Anterior cingulate cortex (tissue), 58 donors: ENCODE data around the gene SEZ6L.

Experiments used
- DNase-seq, 58 donors: peaks; one replicate each; lab custom pipeline; 2025; lab: John Stamatoyannopoulos, UW

SEZ6L gene

DNA sequence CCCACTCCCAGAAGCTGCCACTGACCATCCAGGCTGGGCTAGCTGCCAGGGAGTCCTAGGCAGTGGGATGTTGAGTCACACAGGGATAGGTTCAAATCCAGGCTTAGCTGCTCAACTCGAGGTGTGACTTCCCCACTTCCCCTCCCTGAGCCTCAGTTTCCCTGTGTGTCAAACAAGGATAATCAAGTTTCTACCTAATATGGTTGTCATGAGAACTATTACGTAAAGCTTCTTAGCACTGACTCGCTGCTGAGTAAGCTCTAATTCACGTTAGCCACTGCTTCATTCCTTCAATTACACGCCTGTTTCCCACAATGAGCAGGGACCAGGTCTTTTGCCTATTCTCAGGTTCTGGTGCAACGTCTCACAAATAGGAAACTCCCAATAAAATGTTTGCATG, 67.7 kb downstream of the SEZ6L start:
- no peak for DNase-seq

- no peak for DNase-seq
These were observed 69.3 kb downstream of the SEZ6L start for GRCh38 chr22:26238596-26238995.

DNA sequence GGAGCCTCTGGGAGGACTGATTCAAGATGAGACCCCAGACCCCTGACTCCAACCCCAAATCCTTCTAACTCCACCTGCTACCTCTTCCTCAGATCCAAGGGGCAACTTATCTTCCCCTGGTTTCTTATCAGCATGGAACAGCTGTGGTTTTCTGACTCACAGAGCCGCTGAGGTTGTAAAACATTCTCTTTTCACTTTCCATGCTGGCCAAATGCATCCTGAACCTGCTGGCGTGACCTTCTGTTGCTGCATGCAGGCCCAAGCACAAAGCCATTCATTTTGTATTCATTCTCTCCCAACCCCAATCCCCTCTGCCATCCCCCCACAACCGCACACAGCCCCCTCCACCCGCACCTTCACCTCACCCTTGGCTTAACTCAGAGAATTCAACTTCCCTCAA, 70.3 kb downstream of the SEZ6L start:
- DNase-seq, result no peak

DNA sequence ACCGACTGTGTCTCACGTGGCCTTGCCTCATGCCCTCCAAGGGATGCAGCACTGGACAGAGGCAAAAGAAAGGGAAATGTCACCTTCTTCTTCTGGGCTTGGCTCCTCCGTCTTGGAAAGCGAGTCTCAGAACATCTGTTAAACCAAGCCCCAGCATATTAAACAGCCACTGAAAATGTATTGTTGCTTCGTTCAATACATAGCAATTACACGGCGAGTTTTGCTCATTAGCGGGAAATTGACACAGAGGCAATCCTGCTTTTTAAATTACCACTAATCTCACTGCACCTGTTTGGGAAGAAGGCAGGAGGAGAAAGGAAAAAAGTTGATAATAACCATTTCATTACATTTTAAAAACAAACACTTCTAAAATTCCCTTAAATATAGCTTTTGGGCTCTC, 72.1 kb downstream of the SEZ6L start:
- no peak for DNase-seq

DNA sequence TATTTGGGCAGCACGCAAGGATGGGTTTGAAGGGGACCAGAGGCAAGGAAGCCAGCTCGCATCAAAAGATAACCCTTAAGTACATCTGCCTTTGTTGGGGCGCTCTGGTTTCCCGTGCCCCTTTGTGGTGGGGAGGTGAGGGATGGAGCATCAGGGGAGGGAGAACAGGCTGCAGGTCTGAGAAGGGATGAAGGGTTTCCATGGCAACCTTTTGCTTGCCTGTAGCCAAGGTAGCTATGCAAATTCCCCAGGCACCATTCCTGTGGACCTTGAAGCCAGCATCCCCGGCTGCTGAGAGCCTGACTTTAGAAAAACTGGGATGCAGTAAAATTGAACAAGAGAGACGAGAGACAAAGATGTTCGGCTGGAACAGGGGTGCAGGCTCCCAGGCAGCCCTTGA, 75.7 kb downstream of the SEZ6L start:
- no peak for DNase-seq

DNA sequence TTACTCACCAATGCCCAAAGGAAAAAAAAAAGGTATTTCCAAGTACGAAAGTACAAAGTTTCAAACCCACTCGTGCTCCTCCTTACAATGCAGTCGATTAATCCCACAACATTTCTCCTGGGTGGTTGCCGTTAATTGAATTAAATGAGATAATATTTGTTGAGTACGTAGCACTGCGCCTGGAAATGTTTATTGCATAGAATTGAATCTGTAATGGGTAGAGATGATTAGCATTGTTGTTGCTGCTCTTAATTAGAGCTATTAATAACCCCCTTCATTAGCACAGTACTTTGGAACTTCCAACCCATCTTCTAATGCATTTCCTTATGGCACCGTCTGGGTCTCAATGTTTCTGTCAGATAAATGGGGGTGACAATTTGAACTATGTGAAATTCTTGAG, 77.3 kb downstream of the SEZ6L start:
- no peak for DNase-seq

DNA sequence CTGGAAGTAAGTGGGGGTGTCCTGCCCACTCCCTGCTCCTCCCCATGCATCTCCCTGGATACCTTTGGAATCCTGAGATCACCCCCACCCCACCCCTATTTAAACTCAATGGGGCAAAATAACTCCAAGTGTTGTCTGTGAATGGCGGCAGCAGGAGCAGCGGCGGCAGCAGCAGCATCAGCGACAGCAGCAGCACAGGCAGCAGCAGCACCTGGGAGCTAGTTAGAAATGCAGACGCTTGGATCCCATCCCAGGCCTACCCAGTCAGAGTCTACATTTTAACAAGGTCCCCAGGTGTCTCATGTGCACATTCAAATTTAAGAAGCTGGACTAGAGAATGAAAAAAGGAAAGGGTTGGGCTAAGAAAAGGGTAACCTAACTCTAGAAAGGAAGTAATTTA, 82.6 kb downstream of the SEZ6L start:
- no peak for DNase-seq

- no peak for DNase-seq
These were observed 90.2 kb downstream of the SEZ6L start for GRCh38 chr22:26259510-26259909.

DNA sequence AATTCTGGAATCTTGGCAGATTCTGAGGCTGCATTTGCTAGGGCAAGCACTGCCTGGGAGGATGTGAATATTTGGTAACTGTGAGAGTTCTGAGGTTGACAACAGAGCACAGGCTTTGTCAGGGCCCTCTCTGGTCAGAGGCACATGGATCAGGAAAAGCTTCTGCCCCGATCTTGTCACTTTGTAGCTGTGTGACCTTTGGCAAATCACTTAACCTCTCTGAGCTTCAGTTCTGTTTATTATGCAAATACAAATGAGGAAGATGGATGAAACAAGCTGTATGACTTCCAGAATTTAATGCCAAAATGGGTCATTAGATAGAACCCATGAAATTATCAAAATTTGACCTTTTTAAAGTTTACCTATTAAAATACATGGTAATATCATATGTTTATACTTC, 94.9 kb downstream of the SEZ6L start:
- DNase-seq, result no peak

- DNase-seq, result no peak
These were observed 96.0 kb downstream of the SEZ6L start for GRCh38 chr22:26265281-26265680.

GRCh38 chr22:26265909-26266308, 96.6 kb downstream of the SEZ6L start:
- DNase-seq, result no peak

GRCh38 chr22:26267856-26268255, 98.6 kb downstream of the SEZ6L start:
- peak in 1 of 58 donors; percentile 15 for DNase-seq

DNA sequence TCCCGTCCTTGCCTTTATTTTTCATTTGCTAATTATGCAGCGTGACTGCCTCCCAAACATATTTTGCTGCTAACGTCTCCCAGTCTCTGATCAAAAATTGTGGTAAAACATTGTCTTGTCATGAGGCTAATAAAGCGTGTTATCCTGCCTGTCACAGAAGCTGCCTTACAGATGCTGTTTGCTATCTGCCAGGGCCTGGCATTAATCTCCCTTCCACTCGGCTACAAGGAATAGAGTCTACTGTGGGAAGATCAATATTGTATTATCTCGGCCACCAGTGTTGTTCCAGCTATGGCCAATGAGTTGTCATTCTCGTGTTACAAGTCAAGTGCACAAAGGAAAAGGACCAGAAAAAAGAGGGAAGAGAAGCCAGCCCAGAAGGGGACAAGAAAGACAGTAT, 100.3 kb downstream of the SEZ6L start:
- DNase-seq, result no peak

DNA sequence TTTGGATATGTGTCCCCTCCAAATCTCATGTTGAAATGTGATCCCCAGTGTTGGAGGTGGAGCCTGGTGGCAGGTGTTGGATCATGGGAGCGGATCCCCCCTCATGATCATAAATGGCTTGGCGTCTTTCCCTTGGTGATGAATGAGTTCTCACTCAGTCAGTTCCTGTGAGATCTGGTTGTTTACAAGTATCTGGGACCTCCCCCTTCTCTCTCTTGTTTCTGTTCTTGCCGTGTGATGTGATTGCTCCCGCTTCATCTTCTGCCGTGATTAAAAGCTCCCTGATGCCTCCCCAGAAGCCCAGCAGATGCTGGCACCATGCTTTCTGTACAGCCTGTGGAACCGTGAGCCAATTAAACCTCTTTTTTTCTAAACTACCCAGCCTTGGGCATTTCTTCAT, 102.2 kb downstream of the SEZ6L start:
- no peak for DNase-seq

DNA sequence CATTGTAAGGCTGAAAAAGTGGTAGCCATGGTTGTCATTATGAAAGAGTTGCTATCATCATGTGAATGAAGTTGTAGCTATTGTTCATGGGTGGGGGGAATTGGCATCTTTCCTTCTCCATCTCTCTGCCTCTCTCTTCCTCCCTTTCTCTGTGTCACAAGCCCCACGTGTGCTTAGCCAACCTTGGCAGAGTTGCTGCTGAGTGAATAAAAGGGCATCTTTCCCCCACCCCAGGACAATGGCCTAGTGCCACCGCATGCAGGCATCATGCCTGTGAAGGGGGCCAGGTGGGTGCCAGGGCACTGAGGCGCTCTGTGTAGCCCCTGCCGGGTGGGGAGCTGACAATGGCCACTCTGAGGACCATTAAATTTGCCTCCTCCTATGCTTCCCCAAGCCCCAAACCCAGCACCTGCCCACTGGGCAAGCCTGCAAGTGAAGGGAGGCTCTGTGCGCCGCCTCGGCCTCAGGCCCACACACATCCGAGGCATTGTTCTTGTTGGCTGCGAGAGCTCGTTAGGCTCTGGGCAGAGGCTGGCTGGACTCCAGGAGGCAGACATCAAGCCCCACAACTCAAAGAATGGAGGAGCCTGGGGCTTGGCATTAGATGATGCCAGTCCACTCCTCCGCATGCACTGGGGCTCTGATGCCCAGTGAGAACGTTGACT, 103.9 kb downstream of the SEZ6L start:
- peak in 57 of 58 donors; percentile 9 to 94 (median 78) for DNase-seq

GRCh38 chr22:26276529-26277160, 107.4 kb downstream of the SEZ6L start:
- peak in 28 of 58 donors; percentile 1 to 66 (median 14) for DNase-seq

DNA sequence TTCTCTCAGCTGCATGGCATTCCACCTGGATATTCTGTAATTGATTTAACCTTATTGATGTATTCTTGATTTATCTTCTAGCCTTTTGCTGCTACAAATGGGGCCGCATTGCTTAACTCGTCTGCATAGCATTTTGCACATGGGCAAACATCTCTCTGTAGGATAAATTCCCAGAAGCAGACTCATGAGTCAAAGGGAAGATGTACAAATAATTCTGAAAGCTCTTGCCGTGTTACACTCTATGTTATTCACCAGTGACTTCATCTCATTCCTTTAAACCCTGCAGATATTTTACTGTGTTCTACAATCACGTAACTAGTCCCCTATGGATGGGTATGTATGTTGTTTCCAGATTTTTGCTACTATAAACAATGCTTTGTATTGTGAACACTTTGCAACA, 112.7 kb downstream of the SEZ6L start:
- no peak for DNase-seq

DNA sequence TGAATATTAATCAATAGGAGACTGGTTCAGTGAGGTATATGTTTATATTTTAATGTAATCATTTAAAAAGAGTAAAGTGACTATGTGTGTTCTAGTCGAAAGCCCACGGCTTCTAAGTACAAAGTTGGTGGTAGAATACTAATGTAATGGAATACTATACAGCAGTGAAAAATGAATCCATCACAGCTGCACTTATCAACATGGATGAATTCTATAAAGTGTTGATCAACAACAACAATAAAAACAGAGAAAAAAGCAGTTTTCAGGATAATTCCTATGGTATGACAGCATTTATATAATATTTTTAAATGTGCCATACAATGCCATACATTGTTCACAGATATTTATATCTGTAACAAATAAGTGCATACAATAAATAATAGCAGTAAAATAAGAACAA, 114.1 kb downstream of the SEZ6L start:
- no peak for DNase-seq

- no peak for DNase-seq
These were observed 116.4 kb downstream of the SEZ6L start for GRCh38 chr22:26285632-26286031.

GRCh38 chr22:26286091-26286820, 117.0 kb downstream of the SEZ6L start:
- no peak for DNase-seq

DNA sequence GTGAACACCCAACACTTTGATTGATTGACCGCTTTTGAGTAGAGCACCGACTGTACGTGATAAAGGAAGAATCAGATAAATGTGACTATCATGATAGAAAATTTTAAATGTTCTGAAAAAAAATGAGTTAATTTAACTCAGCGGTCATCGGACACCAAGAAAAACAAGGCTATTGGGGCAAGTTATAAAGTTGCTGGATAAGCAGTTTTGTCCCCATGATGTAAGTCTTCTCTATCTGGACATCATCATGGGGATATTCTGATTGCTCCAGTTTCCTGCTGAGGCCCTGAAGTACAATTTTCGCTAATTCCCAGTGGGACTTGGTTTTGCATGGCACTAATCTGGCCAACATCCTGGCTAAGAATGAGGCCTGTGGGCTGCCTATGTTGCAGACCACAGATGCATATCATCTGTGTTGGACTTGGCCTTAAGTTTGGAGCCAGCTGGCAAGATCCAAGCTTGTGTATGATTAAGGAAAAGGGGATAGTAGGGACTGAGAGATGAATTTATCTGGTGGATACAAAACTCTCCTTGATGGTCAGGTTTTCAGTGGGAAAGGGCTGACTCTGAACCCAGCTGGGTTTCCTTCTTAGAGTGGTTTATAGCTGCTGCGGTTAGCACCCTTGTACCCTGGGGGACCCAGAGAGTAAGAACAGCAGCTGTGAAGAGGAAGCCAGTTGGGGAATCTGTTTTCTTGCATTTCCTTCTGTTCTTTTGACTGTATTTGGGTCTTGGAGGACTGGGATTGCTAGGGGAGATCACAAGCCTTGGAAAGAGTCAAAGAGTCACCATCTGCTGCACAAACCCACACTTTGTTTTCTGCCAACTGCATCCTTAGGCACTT, 118.3 kb downstream of the SEZ6L start:
- DNase-seq, result no peak
